Neural progenitor cell (in vitro differentiated cells): ENCODE measurements around the gene PPP2R2C.

Experiments
- EZH2 ChIP-seq: fragments of 200-600 bp; sonication (generic); IDR thresholded peaks from 2 replicates; pipeline ENCODE4 v1.6.1; 2017; ENCODE audit warnings: antibody characterized with exemption, mild to moderate bottlenecking, moderate library complexity
- TF ChIP-seq, protein P1 (sequence below): fragments of 200-600 bp; sonication (generic); IDR thresholded peaks from 2 replicates; pipeline ENCODE4 v1.5.1; 2017; ENCODE audit warnings: antibody characterized with exemption, mild to moderate bottlenecking

DNA sequence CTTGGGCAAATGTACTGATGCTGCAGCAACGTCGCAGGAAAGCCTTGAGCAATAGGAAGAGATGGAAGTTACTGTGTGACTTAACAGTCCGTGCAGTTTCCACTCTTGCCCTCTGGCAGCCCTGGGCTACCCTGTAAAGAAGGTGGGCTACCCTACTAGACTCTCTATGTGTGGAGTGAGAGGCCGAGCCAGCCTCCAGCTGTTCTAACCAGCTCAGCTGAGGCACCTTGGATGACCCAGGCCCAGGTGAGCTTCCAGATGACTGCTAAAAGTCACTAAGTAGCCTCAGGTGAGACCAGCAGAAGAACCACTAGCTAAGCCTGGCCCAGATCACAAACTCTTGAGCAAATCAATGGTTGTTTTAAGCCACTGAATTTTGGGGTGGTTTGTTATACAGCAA, 34.9 kb upstream of the PPP2R2C start:
- TF ChIP-seq, protein P1, sequence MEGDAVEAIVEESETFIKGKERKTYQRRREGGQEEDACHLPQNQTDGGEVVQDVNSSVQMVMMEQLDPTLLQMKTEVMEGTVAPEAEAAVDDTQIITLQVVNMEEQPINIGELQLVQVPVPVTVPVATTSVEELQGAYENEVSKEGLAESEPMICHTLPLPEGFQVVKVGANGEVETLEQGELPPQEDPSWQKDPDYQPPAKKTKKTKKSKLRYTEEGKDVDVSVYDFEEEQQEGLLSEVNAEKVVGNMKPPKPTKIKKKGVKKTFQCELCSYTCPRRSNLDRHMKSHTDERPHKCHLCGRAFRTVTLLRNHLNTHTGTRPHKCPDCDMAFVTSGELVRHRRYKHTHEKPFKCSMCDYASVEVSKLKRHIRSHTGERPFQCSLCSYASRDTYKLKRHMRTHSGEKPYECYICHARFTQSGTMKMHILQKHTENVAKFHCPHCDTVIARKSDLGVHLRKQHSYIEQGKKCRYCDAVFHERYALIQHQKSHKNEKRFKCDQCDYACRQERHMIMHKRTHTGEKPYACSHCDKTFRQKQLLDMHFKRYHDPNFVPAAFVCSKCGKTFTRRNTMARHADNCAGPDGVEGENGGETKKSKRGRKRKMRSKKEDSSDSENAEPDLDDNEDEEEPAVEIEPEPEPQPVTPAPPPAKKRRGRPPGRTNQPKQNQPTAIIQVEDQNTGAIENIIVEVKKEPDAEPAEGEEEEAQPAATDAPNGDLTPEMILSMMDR = no peak
- TF ChIP-seq EZH2 = no peak
